Measurements from ENCODE around the gene POMT1.
"Not testable (repeated sequence)": the region's sequence is repeated elsewhere in the genome, so short reads cannot be mapped to it uniquely, and the experiment has no call there.

The POMT1 gene, protein sequence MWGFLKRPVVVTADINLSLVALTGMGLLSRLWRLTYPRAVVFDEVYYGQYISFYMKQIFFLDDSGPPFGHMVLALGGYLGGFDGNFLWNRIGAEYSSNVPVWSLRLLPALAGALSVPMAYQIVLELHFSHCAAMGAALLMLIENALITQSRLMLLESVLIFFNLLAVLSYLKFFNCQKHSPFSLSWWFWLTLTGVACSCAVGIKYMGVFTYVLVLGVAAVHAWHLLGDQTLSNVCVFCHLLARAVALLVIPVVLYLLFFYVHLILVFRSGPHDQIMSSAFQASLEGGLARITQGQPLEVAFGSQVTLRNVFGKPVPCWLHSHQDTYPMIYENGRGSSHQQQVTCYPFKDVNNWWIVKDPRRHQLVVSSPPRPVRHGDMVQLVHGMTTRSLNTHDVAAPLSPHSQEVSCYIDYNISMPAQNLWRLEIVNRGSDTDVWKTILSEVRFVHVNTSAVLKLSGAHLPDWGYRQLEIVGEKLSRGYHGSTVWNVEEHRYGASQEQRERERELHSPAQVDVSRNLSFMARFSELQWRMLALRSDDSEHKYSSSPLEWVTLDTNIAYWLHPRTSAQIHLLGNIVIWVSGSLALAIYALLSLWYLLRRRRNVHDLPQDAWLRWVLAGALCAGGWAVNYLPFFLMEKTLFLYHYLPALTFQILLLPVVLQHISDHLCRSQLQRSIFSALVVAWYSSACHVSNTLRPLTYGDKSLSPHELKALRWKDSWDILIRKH
- long read RNA-seq, donor 1, partial matches to known transcripts, result 0 of 5 reads
- long read RNA-seq, donor 1, other reads (novel, unspliced or antisense), result 0 of 5 reads
- long read RNA-seq, donor 2, partial matches to known transcripts, result 5 of 16 reads
- long read RNA-seq, donor 2, other reads (novel, unspliced or antisense), result 7 of 16 reads
- long read RNA-seq, donor 3, partial matches to known transcripts, result 12 of 15 reads
- long read RNA-seq, donor 3, other reads (novel, unspliced or antisense), result 0 of 15 reads
- long read RNA-seq, donor 4, partial matches to known transcripts, result 0 of 2 reads
- long read RNA-seq, donor 4, other reads (novel, unspliced or antisense), result 0 of 2 reads
- long read RNA-seq, donor 5, partial matches to known transcripts, result 0 of 24 reads
- long read RNA-seq, donor 5, other reads (novel, unspliced or antisense), result 19 of 24 reads
- long read RNA-seq, donor 6, partial matches to known transcripts, result 28 of 28 reads
- long read RNA-seq, donor 6, other reads (novel, unspliced or antisense), result 0 of 28 reads
- long read RNA-seq, donor 7, partial matches to known transcripts, result 0 of 5 reads
- long read RNA-seq, donor 7, other reads (novel, unspliced or antisense), result 0 of 5 reads
- long read RNA-seq, donor 8, partial matches to known transcripts, result 0 of 5 reads
- long read RNA-seq, donor 8, other reads (novel, unspliced or antisense), result 0 of 5 reads

DNA sequence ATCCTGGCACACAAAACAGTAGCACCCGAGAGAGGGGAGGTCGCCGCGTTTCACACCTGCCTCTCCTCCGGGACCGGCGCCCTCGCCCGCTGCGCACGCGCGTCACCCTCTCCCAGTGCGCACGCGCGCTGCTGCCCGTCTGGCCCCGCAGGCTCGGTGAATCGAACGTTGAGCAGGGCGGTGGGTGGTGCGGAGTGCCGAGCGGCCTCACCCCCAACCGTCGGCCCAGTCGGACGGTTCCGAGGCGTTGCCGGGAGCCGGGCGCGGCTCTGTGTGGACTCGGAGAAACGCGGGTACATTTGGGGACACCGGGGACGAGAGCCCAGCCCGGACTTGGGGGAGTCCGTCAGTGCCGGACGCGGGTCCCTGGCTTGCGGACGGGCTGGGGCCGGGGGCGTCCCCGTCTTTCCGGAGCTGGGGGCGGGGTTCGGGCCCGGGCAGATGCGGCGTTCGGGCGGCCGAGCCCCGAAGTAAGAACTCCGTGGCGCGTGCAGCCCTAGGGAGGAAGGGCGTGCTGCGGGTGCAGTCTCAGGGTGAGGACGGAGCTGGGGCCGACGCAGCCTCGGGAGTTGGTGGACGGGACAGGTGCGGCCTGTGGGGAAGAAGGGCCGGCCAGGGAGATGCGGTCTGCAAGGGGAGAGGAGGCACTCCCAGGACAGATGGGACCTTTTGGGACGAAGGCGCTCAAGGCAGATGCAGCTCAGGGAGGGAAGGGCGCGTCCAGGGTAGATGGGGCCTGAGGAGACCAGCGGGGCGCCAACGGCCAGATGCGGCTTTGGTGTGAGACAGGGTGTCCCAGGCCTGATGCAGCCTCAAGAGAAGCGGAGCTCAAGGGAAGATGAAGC, at the start of gene POMT1:
POMT1 (plus strand) TSS at position 138 of the 845 bp plus-strand sequence. CDS start 1,301 bp downstream, outside the sequence.
- DNase-seq, result peak; percentile 97

DNA sequence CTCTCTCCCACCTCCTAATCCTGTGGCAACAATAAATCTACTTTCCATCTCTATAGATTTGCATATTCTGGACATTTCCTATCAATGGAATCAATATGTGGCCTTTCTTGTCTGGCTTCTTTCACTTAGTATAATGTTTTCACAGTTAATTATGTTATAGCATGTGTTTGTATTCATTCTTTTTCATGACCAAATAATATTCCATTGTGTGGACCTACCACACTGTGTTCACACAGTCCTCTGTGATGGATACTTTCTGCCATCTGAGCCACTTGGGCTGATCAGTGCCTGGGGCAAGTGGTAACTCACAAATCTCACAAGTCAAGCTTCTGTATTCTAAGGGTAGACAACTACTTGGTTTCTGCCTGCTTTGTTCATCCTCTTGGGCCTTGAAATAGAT, 48.7 kb upstream of the POMT1 start:
- DNase-seq, result no peak

DNA sequence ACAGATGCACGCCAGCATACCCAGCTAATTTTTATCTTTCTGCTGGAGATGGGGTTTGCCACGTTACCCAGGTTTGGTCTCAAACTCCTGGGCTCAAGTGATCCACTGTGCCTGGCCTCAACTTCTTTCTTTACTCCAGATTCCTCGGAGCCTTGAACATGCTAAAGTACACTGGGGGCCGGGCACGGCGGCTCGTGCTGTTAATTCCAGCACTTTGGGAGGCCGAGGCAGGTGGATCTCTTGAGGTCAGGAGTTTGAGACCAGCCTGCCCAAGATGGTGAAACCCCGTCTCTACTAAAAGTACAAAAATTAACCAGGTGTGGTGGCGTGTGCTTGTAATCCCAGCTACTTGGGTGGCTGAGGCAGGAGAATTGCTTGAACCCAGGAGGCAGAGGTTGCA, 47.1 kb upstream of the POMT1 start:
- DNase-seq, result not testable (repeated sequence)

DNA sequence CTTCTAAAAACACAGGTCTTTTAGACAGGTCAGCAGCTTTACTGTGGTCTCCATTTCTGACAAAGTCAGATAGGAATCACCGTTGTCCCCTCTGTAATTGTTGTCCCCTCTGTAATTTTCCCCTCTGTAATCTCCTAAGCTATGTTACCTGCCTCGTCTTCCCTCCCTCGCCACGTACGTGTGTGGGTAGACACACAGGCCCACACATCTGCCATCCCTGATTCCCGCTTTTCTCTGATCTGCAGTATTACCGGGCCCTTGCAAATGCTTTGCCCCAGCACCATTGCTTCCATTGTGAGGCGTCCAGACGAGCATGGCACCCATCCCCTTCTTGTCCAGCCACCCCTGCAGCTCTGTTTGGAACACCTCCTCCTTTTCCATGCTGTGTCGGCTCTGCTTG, 45.0 kb upstream of the POMT1 start:
- no peak for DNase-seq

DNA sequence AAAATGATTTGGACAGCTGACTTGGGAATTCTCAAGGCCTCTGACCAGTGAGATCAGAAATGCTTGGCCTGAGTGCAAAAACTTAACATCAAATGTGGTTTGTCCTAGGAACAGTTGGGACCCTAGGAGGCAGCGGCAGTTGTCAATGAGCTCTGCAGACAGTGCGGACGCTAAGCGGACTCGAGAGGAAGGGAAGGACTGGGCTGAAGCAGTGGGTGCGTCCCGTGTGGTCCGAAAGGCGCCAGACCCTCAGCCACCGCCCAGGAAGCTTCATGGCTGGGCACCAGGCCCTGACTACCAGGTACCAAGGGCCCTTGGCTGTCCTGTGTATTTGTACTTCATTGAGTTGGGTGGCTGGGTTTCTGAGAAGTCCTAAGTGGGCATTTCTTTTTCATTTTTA, 43.7 kb upstream of the POMT1 start:
- no peak for DNase-seq

DNA sequence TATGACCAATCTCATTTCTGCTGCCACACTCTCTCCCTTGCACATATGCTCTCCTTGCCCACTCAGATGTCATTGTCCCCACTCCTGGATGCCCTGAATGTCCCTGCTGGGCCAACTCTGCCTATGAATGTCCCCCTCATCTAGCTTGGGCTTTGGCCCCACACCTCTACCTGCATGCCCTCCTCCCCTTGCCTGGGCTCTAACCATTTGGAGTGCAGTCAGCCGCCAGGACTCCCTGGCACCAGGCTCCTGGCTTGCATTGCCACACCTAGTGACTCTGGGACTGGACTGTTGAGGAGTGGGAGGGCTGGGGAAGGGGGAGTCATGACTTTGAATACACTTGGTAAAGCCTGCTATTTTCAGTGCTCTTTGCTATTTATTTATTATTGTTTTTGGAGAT, 41.6 kb upstream of the POMT1 start:
- no peak for DNase-seq

DNA sequence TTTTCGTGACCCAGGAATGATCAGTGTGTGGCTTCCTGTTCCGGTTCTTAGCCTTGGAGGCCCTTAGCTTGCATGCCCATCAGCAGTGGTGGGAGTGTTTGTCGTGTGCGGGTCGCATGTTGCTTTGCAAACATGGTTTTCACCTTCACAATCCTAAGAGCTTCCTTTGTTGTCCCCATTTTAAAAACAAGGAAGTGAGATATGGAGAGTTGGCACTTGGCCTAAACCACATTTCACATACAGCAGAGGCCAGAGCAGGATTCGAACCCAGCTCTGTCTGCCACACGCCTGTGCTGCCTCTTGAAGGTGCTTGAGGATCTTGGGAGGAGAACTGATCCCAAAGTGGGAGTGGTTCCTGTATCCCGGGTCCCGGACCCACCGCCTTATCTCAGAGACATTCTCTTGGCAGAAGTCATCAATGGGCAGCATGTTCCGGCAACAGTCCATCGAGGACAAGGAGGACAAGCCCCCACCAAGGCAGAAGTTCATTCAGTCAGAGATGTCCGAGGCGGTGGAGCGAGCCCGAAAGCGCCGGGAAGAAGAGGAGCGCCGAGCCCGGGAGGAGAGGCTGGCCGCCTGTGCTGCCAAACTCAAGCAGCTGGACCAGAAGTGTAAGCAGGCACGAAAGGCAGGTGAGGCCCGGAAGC, 38.2 kb upstream of the POMT1 start:
- DNase-seq, result no peak

DNA sequence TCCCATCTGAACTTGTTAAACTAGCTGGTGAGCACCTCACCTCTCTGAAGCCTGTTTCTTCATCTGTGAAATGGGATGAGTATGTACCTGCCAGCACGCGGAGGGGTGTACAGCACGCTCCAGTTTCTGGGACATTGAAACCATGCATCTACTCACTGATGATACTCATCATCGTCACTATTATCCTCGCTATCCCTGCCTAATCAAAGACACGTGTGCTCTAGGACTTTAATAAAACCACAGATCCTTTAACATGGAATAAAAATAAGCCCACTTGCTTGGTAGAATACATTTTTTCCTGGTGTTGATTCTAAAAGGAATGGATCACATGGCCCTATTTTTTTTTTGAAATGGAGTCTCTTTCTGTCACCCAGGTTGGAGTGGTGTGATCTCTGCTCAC, 37.3 kb upstream of the POMT1 start:
- DNase-seq, result no peak

DNA sequence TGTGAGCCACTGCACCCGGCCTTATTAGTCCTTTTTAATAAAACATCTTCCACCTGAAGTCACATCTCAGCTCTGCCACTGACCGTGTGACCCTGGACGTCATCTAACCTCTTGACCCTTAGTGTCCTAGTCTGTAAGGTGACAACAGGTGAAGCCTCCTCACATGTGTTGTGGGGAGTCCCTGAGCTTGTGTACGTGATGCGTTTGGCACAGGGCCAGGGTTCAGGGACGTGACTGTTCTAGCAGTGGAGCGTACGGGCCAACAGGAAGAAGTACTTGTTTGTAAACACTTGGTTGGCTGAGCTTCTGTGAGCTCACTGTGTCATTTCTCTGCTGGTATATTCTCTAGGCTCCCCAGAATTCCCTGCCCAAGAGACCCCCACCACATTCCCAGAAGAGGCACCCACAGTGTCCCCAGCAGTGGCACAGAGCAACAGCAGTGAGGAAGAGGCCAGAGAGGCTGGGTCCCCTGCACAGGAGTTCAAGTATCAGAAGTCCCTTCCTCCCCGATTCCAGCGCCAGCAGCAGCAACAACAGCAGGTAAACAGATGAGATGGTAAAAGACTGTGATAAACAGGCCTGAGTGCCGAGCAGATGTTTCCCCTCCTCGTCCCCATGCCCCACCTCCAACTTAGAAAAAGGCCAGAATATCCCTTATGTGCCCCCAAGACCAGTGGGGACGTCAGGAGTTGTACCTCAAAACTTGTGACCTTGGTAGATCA, 35.3 kb upstream of the POMT1 start:
- no peak for DNase-seq

DNA sequence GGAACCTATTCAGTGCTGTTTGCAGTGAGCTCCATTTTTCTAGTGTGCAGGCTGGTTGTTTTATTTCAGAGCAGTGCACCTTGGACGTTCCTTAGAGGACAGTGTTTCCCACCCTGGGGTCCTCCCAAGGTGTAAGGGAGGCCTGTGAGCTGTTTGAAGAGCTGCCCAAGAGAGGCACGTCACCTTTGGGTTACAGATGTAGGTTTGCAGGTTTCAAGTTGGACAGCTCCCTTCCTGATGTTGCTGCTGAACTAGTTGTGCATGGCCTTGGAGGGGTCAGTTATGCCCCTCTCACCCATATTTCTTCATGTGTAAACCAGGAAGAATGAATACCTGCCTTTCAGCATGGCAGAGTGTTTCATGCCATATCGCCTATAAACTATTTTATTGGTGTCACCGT, 34.7 kb upstream of the POMT1 start:
- DNase-seq, result no peak

DNA sequence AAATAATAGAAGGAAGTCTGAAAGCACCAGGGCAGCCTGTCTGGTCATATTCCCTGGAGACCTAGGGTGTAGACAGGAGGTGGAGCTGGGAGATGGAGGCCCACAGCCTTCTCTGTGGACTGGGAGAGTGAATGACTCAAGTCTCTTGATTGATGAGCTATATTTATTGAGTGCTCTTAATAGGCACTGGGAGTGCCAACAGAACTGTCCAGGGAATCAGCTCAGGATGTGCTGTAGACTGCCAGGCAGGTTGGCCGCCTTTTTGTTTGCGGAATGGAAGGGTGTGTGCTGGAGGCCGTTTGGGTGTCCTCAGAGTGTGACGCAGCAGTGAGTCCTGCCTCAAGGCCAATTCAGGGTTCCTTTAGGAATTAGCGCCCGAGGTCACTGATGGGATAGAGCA, 33.4 kb upstream of the POMT1 start:
- no peak for DNase-seq

DNA sequence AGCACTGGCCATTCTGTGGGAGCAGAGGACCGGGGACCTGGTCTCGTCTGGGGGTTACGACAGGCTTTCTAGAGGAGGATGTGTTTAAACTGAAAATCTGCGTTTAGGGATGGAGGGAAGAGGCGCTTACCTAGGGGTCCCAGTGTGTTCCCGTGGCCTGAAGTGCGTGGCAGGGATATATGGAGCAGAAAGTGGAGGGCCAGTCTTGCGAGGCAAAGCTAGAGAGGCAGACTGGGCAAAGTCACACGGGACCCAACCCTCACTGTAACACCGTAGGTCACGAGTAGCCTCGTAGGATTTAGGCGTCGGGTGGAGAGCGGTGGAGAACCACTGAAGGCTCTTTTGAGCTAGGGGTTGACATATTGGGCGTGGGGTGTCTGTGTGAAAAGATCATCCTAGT, 32.8 kb upstream of the POMT1 start:
- DNase-seq, result no peak

DNA sequence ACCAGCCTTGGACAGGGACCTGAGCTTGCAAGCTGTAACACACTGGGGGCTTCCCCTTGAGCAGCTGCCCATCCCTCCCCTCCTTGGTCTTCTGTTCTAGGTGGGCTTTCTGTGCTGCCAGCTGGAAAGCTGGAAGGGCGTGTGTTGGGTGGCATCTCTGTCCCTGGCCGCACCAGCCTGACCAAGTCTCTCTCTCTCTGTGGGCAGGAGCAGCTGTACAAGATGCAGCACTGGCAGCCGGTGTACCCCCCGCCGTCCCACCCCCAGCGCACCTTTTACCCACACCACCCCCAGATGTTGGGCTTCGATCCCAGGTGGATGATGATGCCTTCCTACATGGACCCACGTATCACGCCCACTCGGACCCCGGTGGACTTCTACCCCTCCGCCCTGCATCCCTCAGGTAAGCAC, 32.1 kb upstream of the POMT1 start:
- DNase-seq, result no peak

DNA sequence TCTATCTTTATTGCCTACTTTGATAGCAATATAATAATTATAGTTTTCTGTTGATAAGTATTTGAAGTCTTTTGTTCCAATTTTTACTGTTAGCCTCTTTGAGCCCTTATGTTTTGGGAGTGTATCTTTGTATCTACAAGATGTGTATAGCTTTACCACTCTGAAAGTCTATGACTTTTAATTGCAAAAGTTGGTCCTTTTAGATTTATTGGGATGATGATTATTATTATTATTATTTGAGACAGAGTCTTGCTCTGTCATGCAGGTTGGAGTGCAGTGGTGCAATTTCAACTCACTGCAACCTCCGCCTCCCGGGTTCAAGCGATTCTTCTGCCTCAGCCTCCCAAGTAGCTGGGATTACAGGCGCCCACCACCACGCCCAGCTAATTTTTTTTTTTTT, 30.6 kb upstream of the POMT1 start:
- DNase-seq, result not testable (repeated sequence)

DNA sequence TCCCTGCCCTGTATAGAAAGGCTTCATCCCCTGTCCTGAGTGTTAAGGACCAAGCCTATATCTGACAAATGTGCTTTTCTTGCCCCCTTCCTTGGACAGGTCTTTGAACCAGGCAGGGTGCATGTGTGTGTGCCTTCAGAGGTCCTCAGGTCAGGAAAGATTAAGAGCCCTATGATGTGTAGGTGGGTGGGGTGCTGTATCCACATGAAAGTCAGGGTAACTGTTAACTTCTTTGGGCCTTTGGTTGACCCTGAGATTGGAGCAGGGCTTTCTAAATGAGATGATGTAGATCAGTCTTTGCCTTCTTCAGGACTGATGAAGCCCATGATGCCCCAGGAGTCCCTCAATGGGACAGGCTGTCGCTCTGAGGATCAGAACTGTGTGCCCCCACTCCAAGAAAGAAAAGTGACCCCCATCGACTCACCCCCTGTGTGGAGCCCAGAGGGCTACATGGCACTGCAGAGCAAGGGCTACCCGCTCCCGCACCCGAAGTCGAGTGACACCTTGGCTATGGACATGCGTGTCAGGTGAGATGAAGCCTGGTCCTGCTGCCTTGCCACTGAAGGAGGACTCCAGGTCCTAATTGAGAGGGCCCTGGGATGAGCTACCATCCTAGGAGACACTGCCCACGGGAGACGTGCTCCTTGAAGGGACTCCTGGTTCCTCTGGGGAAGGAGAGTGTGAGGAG, 29.4 kb upstream of the POMT1 start:
- DNase-seq, result no peak

DNA sequence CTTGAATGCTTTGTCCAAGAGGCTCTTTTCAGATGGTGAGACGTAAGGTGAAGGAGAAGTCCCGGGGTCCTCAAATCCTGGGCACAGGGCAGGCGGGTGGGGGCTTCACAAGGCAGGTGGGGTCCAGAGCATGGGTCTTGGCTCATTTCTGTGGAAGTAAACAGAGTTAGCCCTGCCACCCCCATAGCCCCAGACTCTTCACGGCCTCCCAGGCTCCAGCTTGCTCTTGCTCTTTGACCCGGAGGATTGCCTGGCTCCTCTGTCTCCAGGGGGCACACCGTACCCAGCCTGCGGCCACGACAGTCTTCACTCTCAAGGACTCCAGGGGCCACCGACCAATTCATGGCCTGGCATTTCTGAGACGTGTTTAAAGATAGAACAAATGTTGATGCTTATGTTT, 28.8 kb upstream of the POMT1 start:
- no peak for DNase-seq

DNA sequence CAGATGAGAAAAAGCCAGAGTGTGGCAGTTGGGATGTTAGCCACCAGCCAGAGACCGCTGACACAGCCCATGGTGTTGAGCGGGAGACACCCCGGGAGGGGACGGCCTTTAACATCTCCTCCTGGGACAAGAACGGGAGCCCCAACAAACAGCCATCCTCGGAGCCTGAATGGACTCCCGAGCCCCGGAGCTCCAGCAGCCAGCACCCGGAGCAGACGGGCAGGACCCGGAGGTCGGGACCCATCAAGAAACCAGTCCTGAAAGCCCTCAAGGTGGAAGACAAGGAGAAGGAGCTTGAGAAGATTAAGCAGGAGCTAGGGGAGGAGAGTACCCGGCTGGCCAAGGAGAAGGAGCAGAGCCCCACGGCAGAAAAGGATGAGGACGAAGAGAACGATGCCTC, 28.0 kb upstream of the POMT1 start:
- DNase-seq, result no peak

DNA sequence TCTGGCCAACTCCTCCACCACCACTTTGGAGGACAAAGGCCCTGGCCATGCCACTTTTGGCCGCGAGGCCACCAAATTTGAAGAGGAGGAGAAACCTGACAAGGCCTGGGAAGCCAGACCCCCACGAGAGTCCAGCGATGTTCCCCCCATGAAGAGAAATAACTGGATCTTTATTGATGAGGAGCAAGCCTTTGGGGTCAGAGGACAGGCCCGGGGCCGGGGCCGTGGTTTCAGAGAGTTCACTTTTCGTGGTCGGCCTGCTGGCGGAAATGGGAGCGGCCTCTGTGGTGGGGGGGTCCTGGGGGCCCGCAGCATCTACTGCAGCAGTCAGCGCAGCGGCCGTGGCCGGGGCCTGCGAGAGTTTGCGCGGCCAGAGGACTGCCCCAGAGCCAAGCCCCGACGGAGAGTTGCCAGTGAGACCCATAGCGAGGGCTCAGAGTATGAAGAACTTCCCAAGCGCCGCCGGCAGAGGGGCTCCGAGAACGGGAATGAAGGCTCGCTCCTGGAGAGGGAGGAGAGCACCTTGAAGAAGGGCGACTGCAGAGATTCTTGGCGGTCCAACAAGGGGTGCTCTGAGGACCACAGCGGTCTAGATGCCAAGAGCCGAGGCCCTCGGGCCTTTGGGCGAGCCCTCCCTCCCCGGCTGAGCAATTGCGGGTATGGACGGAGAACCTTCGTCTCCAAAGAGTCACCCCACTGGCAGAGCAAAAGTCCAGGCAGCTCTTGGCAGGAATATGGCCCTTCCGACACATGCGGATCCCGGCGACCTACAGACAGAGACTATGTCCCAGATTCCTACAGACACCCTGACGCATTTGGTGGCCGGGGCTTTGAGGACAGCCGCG, 27.4 kb upstream of the POMT1 start:
- no peak for DNase-seq

Measured in right kidney (tissue), 9 donors.